Hepatocyte (in vitro differentiated cells): ENCODE results near the gene HJURP. TPM values are rescaled to one million over a fixed set of nuclear protein-coding genes. Genes with fewer than 3 reads are reported as not detected.

ENCODE experiments used
- DNase-seq: peaks from one replicate; pipeline ENCODE4 v3.0.0-alpha.2; 2016; ENCODE audit warnings: low spot score
- H2AFZ ChIP-seq: fragments of 200-600 bp; sonication (generic); 2 replicates; pipeline ENCODE4 v1.6.0; 2016; ENCODE audit warnings: antibody characterized with exemption, mild to moderate bottlenecking
- H3K27ac ChIP-seq: fragments of 200-600 bp; sonication (generic); 2 replicates; pipeline ENCODE4 v1.5.1; 2016; ENCODE audit warnings: mild to moderate bottlenecking
- H3K27me3 ChIP-seq: fragments of 200-600 bp; sonication (generic); 2 replicates; pipeline ENCODE4 v1.6.1; 2016
- H3K36me3 ChIP-seq: fragments of 200-600 bp; sonication (generic); replicated peaks from 2 replicates; pipeline ENCODE4 v1.5.1; 2016; ENCODE audit warnings: low read depth; ENCODE audit not compliant: insufficient read depth
- H3K4me1 ChIP-seq: fragments of 200-600 bp; sonication (generic); 2 replicates; pipeline ENCODE4 v1.5.1; 2016; ENCODE audit warnings: mild to moderate bottlenecking, moderate library complexity; ENCODE audit not compliant: insufficient read depth
- H3K4me2 ChIP-seq: fragments of 200-600 bp; sonication (generic); 2 replicates; pipeline ENCODE4 v1.6.0; 2016
- H3K4me3 ChIP-seq: fragments of 200-600 bp; sonication (generic); 2 replicates; pipeline ENCODE4 v1.5.1; 2016; ENCODE audit warnings: mild to moderate bottlenecking
- H3K79me2 ChIP-seq: fragments of 200-600 bp; sonication (generic); 2 replicates; pipeline ENCODE4 v1.6.0; 2017; ENCODE audit warnings: mild to moderate bottlenecking
- H3K9me2 ChIP-seq: fragments of 200-600 bp; sonication (generic); replicated peaks from 2 replicates; pipeline ENCODE4 v1.6.0; 2017; ENCODE audit warnings: mild to moderate bottlenecking; ENCODE audit not compliant: insufficient read depth
- H3K9me3 ChIP-seq: fragments of 200-600 bp; sonication (generic); 2 replicates; pipeline ENCODE4 v1.5.1; 2016; ENCODE audit warnings: low read depth, mild to moderate bottlenecking
- H4K20me1 ChIP-seq: fragments of 200-600 bp; sonication (generic); 2 replicates; pipeline ENCODE4 v1.6.0; 2016; ENCODE audit warnings: mild to moderate bottlenecking; ENCODE audit not compliant: insufficient read depth, poor library complexity, severe bottlenecking
- CTCF ChIP-seq: fragments of 200-600 bp; sonication (generic); IDR thresholded peaks from 2 replicates; pipeline ENCODE4 v1.5.1; 2016; ENCODE audit warnings: antibody characterized with exemption, mild to moderate bottlenecking; ENCODE audit not compliant: poor library complexity
- EZH2 ChIP-seq: fragments of 200-600 bp; sonication (generic); IDR thresholded peaks from 2 replicates; pipeline ENCODE4 v1.6.1; 2016; ENCODE audit warnings: antibody characterized with exemption, mild to moderate bottlenecking, borderline replicate concordance
- EZH2phosphoT487 ChIP-seq: fragments of 200-600 bp; sonication (generic); IDR thresholded peaks from one replicate; pipeline ENCODE4 v1.6.1; 2018; ENCODE audit warnings: antibody characterized with exemption, mild to moderate bottlenecking, low read depth, moderate library complexity; ENCODE audit not compliant: unreplicated experiment, severe bottlenecking
- WGBS: methylation state at CpG from one replicate; pipeline ENCODE4 v1.1.6; 2016; ENCODE audit warnings: low lambda C conversion rate; ENCODE audit errors: missing lambda C conversion rate; 5-methylcytosine and 5-hydroxymethylcytosine counted together
- polyA plus RNA-seq: library from polyadenylated mRNA; unstranded; fragments of >200 nt; fragmentation: Nextera tagmentation; extraction: Ambion mirVana; gene quantifications from 2 replicates; pipeline ENCODE4 v1.2.1, GENCODE V29; 2016
- total RNA-seq: library from RNA; depleted of rRNA; stranded (reverse); fragments of >200 nt; gene quantifications from 2 replicates; pipeline ENCODE4 v1.2.3, GENCODE V29; 2014

Gene HJURP
- total and polyA plus RNA-seq, 2 experiments from 2014 or later, result 2.7 to 5.0 TPM

GRCh38 chr2:233795735-233796171, 58.6 kb downstream of the HJURP start:
- 95% methylated on average over 13 of the region's 13 CpGs for WGBS
- TF ChIP-seq CTCF (no peak), EZH2 (no peak), EZH2phosphoT487 (no peak)
- no peak overlapping the region for H2AFZ ChIP-seq
- H3K79me2 ChIP-seq, result no peaks in the 10 kb centered on the region
- no peaks in the 10 kb centered on the region for H3K9me2 ChIP-seq
- no peaks in the 10 kb centered on the region for H3K36me3 ChIP-seq
- no peak overlapping the region for H3K4me3 ChIP-seq
- no peak for DNase-seq
- no peaks in the 10 kb centered on the region for H3K27me3 ChIP-seq
- H4K20me1 ChIP-seq, result no peaks in the 10 kb centered on the region
- no peaks in the 10 kb centered on the region for H3K4me1 ChIP-seq
- H3K27ac ChIP-seq, result no peak overlapping the region
- no peak overlapping the region for H3K4me2 ChIP-seq
- H3K9me3 ChIP-seq, result no peaks in the 10 kb centered on the region

- Histone ChIP-seq H4K20me1 (no peaks in the 10 kb centered on the region), H3K27ac (no peak overlapping the region), H3K4me3 (no peak overlapping the region), H3K9me2 (no peaks in the 10 kb centered on the region), H3K9me3 (no peaks in the 10 kb centered on the region), H2AFZ (no peak overlapping the region), H3K4me2 (no peak overlapping the region), H3K27me3 (no peaks in the 10 kb centered on the region), H3K36me3 (no peaks in the 10 kb centered on the region), H3K79me2 (no peaks in the 10 kb centered on the region), H3K4me1 (no peaks in the 10 kb centered on the region)
- 88% methylated on average over 17 of the region's 17 CpGs for WGBS
- DNase-seq, result no peak
- no peak for TF ChIP-seq EZH2
- no peak for TF ChIP-seq EZH2phosphoT487
- no peak for TF ChIP-seq CTCF
Measured at GRCh38 chr2:233794128-233794658, 60.1 kb downstream of the HJURP start.

DNA sequence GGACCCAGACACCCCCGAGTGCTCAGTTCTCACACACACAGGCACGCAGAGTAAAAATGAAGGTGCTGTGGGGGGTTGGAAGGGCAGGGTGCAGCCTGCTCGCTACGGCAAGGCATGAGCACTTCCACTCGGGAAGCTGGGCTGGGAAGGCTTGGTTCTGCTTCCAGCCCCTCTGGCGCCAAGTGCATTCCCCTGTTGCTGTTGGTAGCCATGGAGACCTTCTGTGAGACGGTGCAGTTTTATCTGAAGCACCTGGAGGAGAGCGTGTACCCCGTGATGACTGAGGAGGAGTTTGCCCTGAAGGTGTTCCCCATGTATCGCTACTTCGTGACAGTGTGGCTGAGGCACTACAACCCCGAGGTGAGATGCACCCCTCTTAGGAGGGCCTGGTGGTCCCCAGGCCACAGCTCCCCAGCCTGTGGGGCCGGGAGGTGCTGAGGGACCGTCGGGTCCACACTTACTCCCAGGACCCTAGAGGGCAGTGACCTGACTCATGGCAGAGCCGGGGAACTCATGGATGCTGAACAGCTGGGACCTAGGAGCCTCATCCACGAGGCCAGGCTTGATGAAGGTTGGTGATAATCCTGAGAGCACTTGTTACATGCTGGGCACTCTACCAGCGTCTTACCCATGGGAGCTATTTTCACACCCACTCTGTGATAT, 60.7 kb downstream of the HJURP start:
- H3K79me2 ChIP-seq, result no peaks in the 10 kb centered on the region
- H3K9me2 ChIP-seq, result no peaks in the 10 kb centered on the region
- no peak for DNase-seq
- no peak overlapping the region for H3K4me2 ChIP-seq
- H3K4me3 ChIP-seq, result no peak overlapping the region
- no peaks in the 10 kb centered on the region for H3K27me3 ChIP-seq
- no peaks in the 10 kb centered on the region for H3K9me3 ChIP-seq
- H3K27ac ChIP-seq, result no peak overlapping the region
- no peaks in the 10 kb centered on the region for H4K20me1 ChIP-seq
- no peak overlapping the region for H2AFZ ChIP-seq
- TF ChIP-seq EZH2phosphoT487 (no peak), EZH2 (no peak), CTCF (no peak)
- H3K36me3 ChIP-seq, result no peaks in the 10 kb centered on the region
- 88% methylated on average over 18 of the region's 18 CpGs for WGBS
- H3K4me1 ChIP-seq, result no peaks in the 10 kb centered on the region
